H1 (cell line): ENCODE measurements around the gene SHMT2. TPM values are rescaled to one million over a fixed set of nuclear protein-coding genes. Genes with fewer than 3 reads are reported as not detected.

Experiments
- CTCF ChIA-PET: fragments of 300-600 bp; sonication (Branson Sonifier 250); formaldehyde crosslinking; loops from one replicate; lab custom pipeline; 2021; ENCODE audit not compliant: partially characterized antibody; lab: Charles Lee
- POLR2A ChIA-PET: fragments of 300-600 bp; sonication (Branson Sonifier 250); formaldehyde crosslinking; loops from one replicate; lab custom pipeline; 2021; ENCODE audit warnings: inconsistent platforms; ENCODE audit not compliant: partially characterized antibody; lab: Charles Lee
- DNase-seq, 2 experiments: peaks; one replicate each; pipeline versions ENCODE4 v3.0.0 to v3.0.0-alpha.2; 2010 to 2022; ENCODE audit warnings: low spot score in 2 of 2, low read depth in 1 of 2, mixed read lengths in 1 of 2
- FAIRE-seq: peaks from 2 replicates; lab custom pipeline; 2011; peaks lifted over from hg19 to GRCh38; lab: Jason Lieb, UNC
- H2AFZ ChIP-seq: 2 replicates; pipeline ENCODE4 v1.8.1; 2012; ENCODE audit warnings: low read length, inconsistent platforms
- H2AK5ac ChIP-seq: 2 replicates; pipeline ENCODE4 v1.6.1; 2013; ENCODE audit warnings: low read depth, low read length
- H2BK120ac ChIP-seq: replicated peaks from 2 replicates; pipeline ENCODE3; 2013; ENCODE audit warnings: low read depth, low read length, inconsistent platforms
- H2BK12ac ChIP-seq: 2 replicates; pipeline ENCODE4 v1.6.1; 2013; ENCODE audit warnings: low read depth, low read length
- H2BK15ac ChIP-seq: 2 replicates; pipeline ENCODE4 v1.6.1; 2013; ENCODE audit warnings: low read length
- H2BK20ac ChIP-seq: 2 replicates; pipeline ENCODE4 v1.6.1; 2013; ENCODE audit warnings: low read length
- H2BK5ac ChIP-seq: 2 replicates; pipeline ENCODE4 v1.6.1; 2013; ENCODE audit warnings: low read depth, low read length
- H3K14ac ChIP-seq: 2 replicates; pipeline ENCODE4 v1.6.1; 2013; ENCODE audit warnings: inconsistent platforms; ENCODE audit not compliant: insufficient read length
- H3K18ac ChIP-seq: 2 replicates; pipeline ENCODE4 v1.6.1; 2013; ENCODE audit warnings: low read length; ENCODE audit errors: extremely low read depth
- H3K23ac ChIP-seq: 2 replicates; pipeline ENCODE4 v1.6.1; 2013; ENCODE audit warnings: inconsistent platforms; ENCODE audit not compliant: insufficient read length
- H3K23me2 ChIP-seq: 2 replicates; pipeline ENCODE4 v1.6.1; 2013; ENCODE audit warnings: low read depth, low read length
- H3K27ac ChIP-seq: 2 replicates; pipeline ENCODE4 v1.6.1; 2011; ENCODE audit warnings: low read depth, low read length, inconsistent platforms
- H3K27me3 ChIP-seq, 4 experiments: replicated peaks in 1 of 4; 1 replicate in 1 of 4; 2 replicates in 3 of 4; pipeline versions ENCODE4 v1.6.1 to v1.8.1; 2011 to 2013; ENCODE audit warnings: low read length in 3 of 4, mild to moderate bottlenecking in 3 of 4, inconsistent platforms in 2 of 4, mixed read lengths in 2 of 4, moderate library complexity in 1 of 4; ENCODE audit not compliant: control insufficient read depth in 3 of 4, insufficient read depth in 3 of 4; ENCODE audit errors: extremely low read depth in 1 of 4
- H3K36me3 ChIP-seq, 4 experiments: 2 replicates each; pipeline versions ENCODE4 v1.6.1 to v1.8.1; 2011 to 2013; ENCODE audit warnings: mild to moderate bottlenecking in 4 of 4, low read length in 3 of 4, moderate library complexity in 2 of 4, control low read depth in 1 of 4, inconsistent platforms in 1 of 4; ENCODE audit not compliant: insufficient read depth in 4 of 4, control insufficient read depth in 2 of 4
- H3K4ac ChIP-seq: replicated peaks from 2 replicates; pipeline ENCODE3; 2013; ENCODE audit warnings: low read length, low read depth, mixed read lengths, inconsistent platforms; ENCODE audit not compliant: insufficient read length
- H3K4me1 ChIP-seq, 4 experiments: replicated peaks in 1 of 4; 1 replicate in 1 of 4; 2 replicates in 3 of 4; pipeline versions ENCODE4 v1.6.1 to v1.8.1; 2011 to 2013; ENCODE audit warnings: low read length in 3 of 4, inconsistent platforms in 2 of 4, mixed read lengths in 1 of 4; ENCODE audit not compliant: insufficient read depth in 4 of 4, control insufficient read depth in 3 of 4
- H3K4me2 ChIP-seq, 2 experiments: 2 replicates each; pipeline versions ENCODE4 v1.6.1 to v1.8.1; 2011 to 2013; ENCODE audit warnings: low read depth in 2 of 2, low read length in 2 of 2, control low read depth in 1 of 2, inconsistent platforms in 1 of 2, mild to moderate bottlenecking in 1 of 2; ENCODE audit not compliant: insufficient read depth in 1 of 2
- H3K4me3 ChIP-seq, 4 experiments: fragments of 200-600, 300-600 bp in 1 of 4; sonication (generic), shearing (Covaris generic), sonication (Bioruptor Twin) in 1 of 4; 2 replicates each; pipeline versions ENCODE4 v1.5.1 to v1.8.1; 2011 to 2016; ENCODE audit warnings: low read length in 4 of 4, low read depth in 3 of 4, control low read depth in 2 of 4, inconsistent platforms in 2 of 4, mild to moderate bottlenecking in 2 of 4, mixed read lengths in 1 of 4, moderate library complexity in 1 of 4; ENCODE audit not compliant: insufficient read depth in 2 of 4; ENCODE audit errors: extremely low read depth in 1 of 4
- H3K56ac ChIP-seq: replicated peaks from 2 replicates; pipeline ENCODE3; 2013; ENCODE audit warnings: low read depth, mild to moderate bottlenecking, mixed read lengths, low read length, inconsistent platforms; ENCODE audit not compliant: insufficient read length
- H3K79me1 ChIP-seq: 2 replicates; pipeline ENCODE4 v1.6.1; 2013; ENCODE audit warnings: low read depth, low read length, control low read depth
- H3K79me2 ChIP-seq, 2 experiments: 2 replicates each; pipeline versions ENCODE4 v1.6.1 to v1.8.1; 2012 to 2013; ENCODE audit warnings: low read length in 2 of 2, mild to moderate bottlenecking in 2 of 2, inconsistent platforms in 1 of 2; ENCODE audit not compliant: insufficient read depth in 2 of 2, control insufficient read depth in 1 of 2
- H3K9ac ChIP-seq, 4 experiments: replicated peaks in 1 of 4; 1 replicate in 1 of 4; 2 replicates in 3 of 4; pipeline versions ENCODE4 v1.6.1 to v1.8.1; 2011 to 2013; ENCODE audit warnings: low read depth in 3 of 4, low read length in 3 of 4, control low read depth in 2 of 4, mild to moderate bottlenecking in 2 of 4, moderate library complexity in 2 of 4, inconsistent platforms in 1 of 4; ENCODE audit errors: extremely low read depth in 1 of 4
- H3K9me3 ChIP-seq, 2 experiments: 2 replicates each; pipeline versions ENCODE4 v1.6.1 to v1.8.1; 2012 to 2013; ENCODE audit warnings: mild to moderate bottlenecking in 2 of 2, moderate library complexity in 2 of 2, control low read depth in 1 of 2, inconsistent platforms in 1 of 2, low read depth in 1 of 2, low read length in 1 of 2, mixed read lengths in 1 of 2; ENCODE audit not compliant: insufficient read depth in 2 of 2
- H4K20me1 ChIP-seq, 2 experiments: replicated peaks in 1 of 2; 2 replicates each; pipeline versions ENCODE3 to v1.8.1; 2011 to 2013; ENCODE audit warnings: inconsistent platforms in 2 of 2, low read length in 2 of 2, mild to moderate bottlenecking in 1 of 2; ENCODE audit not compliant: insufficient read depth in 2 of 2, control insufficient read depth in 1 of 2
- H4K5ac ChIP-seq: 2 replicates; pipeline ENCODE4 v1.6.1; 2013; ENCODE audit warnings: low read length, low read depth, mixed read lengths, inconsistent platforms; ENCODE audit not compliant: insufficient read length
- H4K8ac ChIP-seq: 2 replicates; pipeline ENCODE4 v1.8.0; 2013; ENCODE audit warnings: mild to moderate bottlenecking, moderate library complexity, low read length, inconsistent platforms; ENCODE audit not compliant: insufficient read depth; ENCODE audit errors: extremely low read depth
- H4K91ac ChIP-seq: replicated peaks from 2 replicates; pipeline ENCODE3; 2013; ENCODE audit warnings: low read length, mixed read lengths, inconsistent platforms; ENCODE audit not compliant: insufficient read length
- EGR1 ChIP-seq: IDR thresholded peaks from 2 replicates; pipeline ENCODE4 v1.6.1; 2011; ENCODE audit warnings: low read depth, low read length, borderline replicate concordance
- EZH2 ChIP-seq: fragments of 200-600 bp; sonication (generic); IDR thresholded peaks from 2 replicates; pipeline ENCODE4 v1.7.1; 2012; ENCODE audit warnings: low read depth, mild to moderate bottlenecking, moderate library complexity, low read length, inconsistent platforms; ENCODE audit not compliant: severe bottlenecking
- JUN ChIP-seq: IDR thresholded peaks from 2 replicates; pipeline ENCODE4 v1.6.1; 2011; ENCODE audit warnings: low read depth, mild to moderate bottlenecking, improper control_type of control experiment, low read length
- KDM4A ChIP-seq: IDR thresholded peaks from one replicate; pipeline ENCODE4 v1.7.1; 2012; ENCODE audit warnings: low read depth, mild to moderate bottlenecking, moderate library complexity, low read length, inconsistent platforms; ENCODE audit not compliant: severe bottlenecking
- RAD21 ChIP-seq, 2 experiments: IDR thresholded peaks in 1 of 2; conservative IDR thresholded peaks in 1 of 2; 2 replicates each; pipeline ENCODE4 v1.6.1; 2011; ENCODE audit warnings: low read depth in 2 of 2, low read length in 2 of 2, improper control_type of control experiment in 1 of 2, inconsistent platforms in 1 of 2, mild to moderate bottlenecking in 1 of 2, moderate library complexity in 1 of 2
- SIRT6 ChIP-seq: IDR thresholded peaks from one replicate; pipeline ENCODE4 v1.7.1; 2012; ENCODE audit warnings: low read length, inconsistent platforms
- SP1 ChIP-seq: IDR thresholded peaks from 2 replicates; pipeline ENCODE4 v1.6.1; 2011; ENCODE audit warnings: low read depth, low read length
- SP2 ChIP-seq: IDR thresholded peaks from 2 replicates; pipeline ENCODE4 v1.6.1; 2012; ENCODE audit warnings: mild to moderate bottlenecking, low read length, inconsistent platforms
- TEAD4 ChIP-seq: IDR thresholded peaks from 2 replicates; pipeline ENCODE4 v1.6.1; 2012; ENCODE audit warnings: low read depth, low read length, inconsistent platforms, mixed read lengths
- whole genome bisulfite sequencing, 2 experiments: shearing (Covaris generic) in 1 of 2; methylation state at CpG; one replicate each; pipeline versions ENCODE4 v1.1.6 to v1.1.7; 2013 to 2015; ENCODE audit warnings: low lambda C conversion rate in 2 of 2, mixed read lengths in 2 of 2, inconsistent platforms in 1 of 2, low coverage in 1 of 2, missing lambda C conversion rate in 1 of 2; ENCODE audit not compliant: insufficient replicate concordance in 2 of 2, insufficient coverage in 1 of 2, insufficient read length in 1 of 2; ENCODE audit errors: extremely low coverage in 1 of 2, missing lambda C conversion rate in 1 of 2; 5-methylcytosine and 5-hydroxymethylcytosine counted together
- polyA plus RNA-seq, 7 experiments: library from polyadenylated mRNA; depleted of rRNA in 3 of 7; stranded (reverse) in 5 of 7; unstranded in 2 of 7; fragments of >200 nt in 5 of 7; fragments of 200-250 nt in 2 of 7; gene quantifications; 1 replicate in 5 of 7; 2 replicates in 1 of 7; 4 replicates in 1 of 7; pipeline versions ENCODE4 v1.2.1 to v1.2.3, GENCODE V29; 2011 to 2013; ENCODE audit warnings: missing spikeins in 2 of 7, mixed read lengths in 2 of 7
- total RNA-seq: library from RNA; stranded (reverse); fragmentation: NEBNext Ultra II Directional; extraction: Animal tissue kit (Norgen Biotek cat#: 25700); gene quantifications from 2 replicates; pipeline ENCODE4 v1.2.1, GENCODE V29; 2021

SHMT2 gene
- total and polyA plus RNA-seq, 2 of the 8 experiments (the other 6 are each of a cell fraction or from before 2014, with no cell fraction given) = 274 to 520 TPM

- H3K14ac ChIP-seq = no peak overlapping the region
- H3K9me3 ChIP-seq = no peaks in the 10 kb centered on the region
- H2BK120ac ChIP-seq = no peak overlapping the region
- TF ChIP-seq SP2 = no peak
- no peak for TF ChIP-seq EGR1
- no peak for TF ChIP-seq KDM4A
- TF ChIP-seq SIRT6 = no peak
- TF ChIP-seq TEAD4 = no peak
- TF ChIP-seq JUN = no peak
- TF ChIP-seq SP1 = no peak
- no peak for TF ChIP-seq EZH2
- no peak for TF ChIP-seq RAD21 (IDR thresholded peaks at IDR 0.05 in 1 of 2, conservative IDR thresholded peaks at IDR 0.05 in 1 of 2; ENCODE audit: low read depth in 2 of 2, low read length in 2 of 2)
- H4K8ac ChIP-seq = no peak overlapping the region
- no peak overlapping the region for H2BK20ac ChIP-seq
- no peak overlapping the region for H3K4me3 ChIP-seq
- H3K79me1 ChIP-seq = no peaks in the 10 kb centered on the region
- no peak overlapping the region for H2BK12ac ChIP-seq
- H3K23me2 ChIP-seq = no peaks in the 10 kb centered on the region
- no peak overlapping the region for H3K27ac ChIP-seq
- 90% methylated on average over 5 of the region's 5 CpGs; no CpG with 5 or more reads in 1 of the 2 experiments for WGBS, 2 experiments
- H3K4me2 ChIP-seq = no peak overlapping the region
- H2AFZ ChIP-seq = no peak overlapping the region
- no peak overlapping the region for H3K23ac ChIP-seq
- peaks cover 51 to 78% (median 75%) of the 10 kb centered on the region in 4 experiments for H3K36me3 ChIP-seq
- no peak overlapping the region for H2AK5ac ChIP-seq
- peaks cover 6 to 22% of the 10 kb centered on the region in 2 experiments for H4K20me1 ChIP-seq
- no peak overlapping the region for H3K4ac ChIP-seq
- CTCF ChIA-PET = interaction anchor here (0.6 to 21.9 kb wide), 12 partner anchors 5 to 1019 kb away, joined by 3 to 389 read pairs (median 4); partner anchors contain the start of gene LRP1
- no peaks in the 10 kb centered on the region for H3K27me3 ChIP-seq
- DNase-seq (no peak), FAIRE-seq (no peak)
- H4K5ac ChIP-seq = no peak overlapping the region
- no peaks in the 10 kb centered on the region for H3K79me2 ChIP-seq
- H2BK15ac ChIP-seq = no peak overlapping the region
- H3K9ac ChIP-seq = no peak overlapping the region
- H4K91ac ChIP-seq = no peak overlapping the region
- H3K56ac ChIP-seq = no peak overlapping the region
- no peaks in the 10 kb centered on the region; a peak in 1 of 7 replicates for H3K4me1 ChIP-seq
- H3K18ac ChIP-seq = no peak overlapping the region
- no peak overlapping the region for H2BK5ac ChIP-seq
- POLR2A ChIA-PET = interaction anchor here (0.9 to 4.6 kb wide), 10 partner anchors 9 to 70 kb away, joined by 3 to 15 read pairs (median 6); partner anchors contain the start of genes LRP1, LRP1-AS, SHMT2 and STAT6
These were observed 47.9 kb upstream of the SHMT2 start for GRCh38 chr12:57181561-57182155.
